HG03432 (cell line): ENCODE data around the gene ACSL5.
"Not testable (repeated sequence)": the region's sequence is repeated elsewhere in the genome, so short reads cannot be mapped to it uniquely, and the experiment has no call there.

ENCODE experiments used
- ATAC-seq: cut with Tn5 transposase; IDR thresholded peaks from one replicate; pipeline ENCODE4 v1.9.1; 2021; ENCODE audit warnings: mild to moderate bottlenecking, moderate library complexity; ENCODE audit not compliant: unreplicated experiment

Gene ACSL5

DNA sequence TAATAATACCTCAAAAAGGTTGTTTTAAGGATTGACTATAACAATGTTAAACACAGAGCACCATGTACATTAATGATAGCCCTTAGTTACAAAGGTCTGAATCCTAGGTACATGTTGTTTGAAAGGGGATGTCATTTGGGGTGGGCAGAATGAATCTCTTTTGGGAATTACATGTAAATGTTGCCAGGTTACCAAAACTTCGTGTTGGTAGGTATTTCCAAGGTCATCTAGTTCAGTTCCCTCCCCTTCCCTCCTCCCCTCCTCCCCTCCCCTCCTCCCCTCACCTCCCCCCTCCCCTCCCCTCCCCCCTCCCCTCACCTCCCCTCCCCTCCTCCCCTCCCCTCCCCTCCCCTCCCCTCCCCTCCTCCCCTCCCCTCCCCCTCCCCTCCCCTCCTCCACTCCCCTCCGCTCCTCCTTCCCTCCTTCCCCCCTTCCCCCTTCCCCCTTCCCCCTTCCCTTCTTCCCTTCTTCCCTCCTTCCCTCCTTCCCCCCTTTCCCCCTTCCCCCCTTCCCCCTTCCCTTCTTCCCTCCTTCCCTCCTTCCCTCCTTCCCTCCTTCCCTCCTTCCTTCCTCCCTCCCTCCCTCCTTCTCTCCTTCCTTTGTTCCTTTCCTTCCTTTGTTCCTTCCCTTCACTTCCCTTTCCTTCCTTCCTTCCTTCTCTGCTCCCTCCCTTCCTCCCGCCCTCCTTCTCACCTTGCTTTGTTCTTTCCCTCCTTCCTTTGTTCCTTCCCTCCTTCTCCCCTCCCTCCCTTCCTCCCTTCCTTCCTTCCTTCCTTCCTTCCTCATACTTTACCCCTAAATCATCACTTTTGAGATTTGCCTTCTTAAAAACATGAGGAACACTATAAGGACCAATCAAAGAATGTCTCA lies 81.2 kb downstream of the ACSL5 start:
- no peak for ATAC-seq

DNA sequence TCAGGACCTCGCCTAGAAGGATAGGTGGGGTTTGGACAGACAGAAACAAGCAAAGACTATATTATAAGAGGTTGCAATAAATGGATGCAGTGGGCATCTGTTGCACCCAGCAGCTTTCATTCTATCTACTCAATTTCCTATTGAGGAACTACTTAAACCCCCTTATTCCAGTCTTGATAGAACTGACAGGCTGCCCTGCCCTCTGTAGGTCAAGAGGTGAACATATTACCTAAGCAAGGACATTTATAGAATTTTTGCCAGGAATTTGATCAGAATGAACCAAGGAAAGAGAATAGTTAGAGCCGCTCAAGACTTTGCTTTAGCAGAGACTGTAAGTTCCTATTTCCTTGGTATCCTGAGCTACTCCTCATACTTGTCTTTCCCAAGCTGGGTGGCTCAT lies 82.6 kb downstream of the ACSL5 start:
- ATAC-seq = no peak

DNA sequence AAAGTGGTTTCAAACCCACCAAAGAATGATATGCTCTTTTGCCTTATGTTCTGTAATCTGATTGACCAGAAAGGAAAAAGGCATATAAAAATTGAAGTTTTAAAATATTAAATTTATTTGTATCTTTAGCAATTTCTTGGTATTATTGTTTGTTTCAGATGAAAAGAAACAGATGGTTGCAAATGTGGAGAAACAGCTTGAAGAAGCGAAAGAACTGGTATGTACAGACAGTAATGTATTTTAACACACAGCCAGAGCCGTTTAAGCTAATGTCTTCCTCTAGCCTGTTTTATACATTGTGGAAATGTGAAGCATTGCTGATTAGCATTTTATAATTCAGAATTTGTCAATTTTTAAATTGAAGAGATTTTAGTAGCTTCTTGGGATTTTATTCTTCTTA lies 86.5 kb downstream of the ACSL5 start:
- ATAC-seq = no peak

DNA sequence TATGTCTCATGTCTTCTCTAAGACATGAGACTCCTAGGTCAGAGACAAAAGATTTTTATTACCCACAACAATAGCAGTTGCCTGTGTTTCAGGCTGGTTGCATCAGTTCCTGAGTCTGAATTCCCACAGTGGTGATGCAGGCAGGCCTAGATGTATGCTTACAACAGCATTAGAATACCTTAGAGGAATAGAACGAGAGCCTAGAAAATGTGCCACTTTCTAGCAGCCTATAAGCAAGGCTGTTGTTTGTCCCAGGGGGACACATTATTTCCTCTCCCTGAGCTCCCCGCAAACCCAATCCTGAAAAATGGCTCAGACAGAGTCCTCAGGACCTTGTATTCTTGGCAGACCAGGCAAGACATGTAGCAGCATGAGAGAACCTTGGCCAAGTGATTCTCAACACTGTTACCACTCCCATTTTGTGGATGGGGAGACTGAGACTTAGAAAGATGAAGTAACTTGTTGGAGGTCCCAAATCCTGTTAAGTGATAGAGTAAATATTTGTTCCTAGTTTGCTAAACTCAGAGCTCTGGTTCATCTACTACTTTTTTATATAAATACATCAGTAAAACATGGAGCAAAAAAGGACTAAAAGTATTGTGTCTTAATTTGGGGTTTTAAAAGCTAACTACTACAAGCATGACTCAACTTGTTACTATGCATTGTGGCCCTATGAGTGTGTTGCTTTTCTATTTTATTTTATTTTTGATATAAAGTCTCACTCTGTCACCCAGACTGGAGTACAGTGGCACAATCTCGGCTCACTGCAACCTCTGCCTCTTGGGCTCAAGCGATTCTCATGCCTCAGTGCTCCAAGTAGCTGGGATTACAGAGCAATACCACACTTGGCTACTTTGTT lies 87.3 kb downstream of the ACSL5 start:
- no peak for ATAC-seq

DNA sequence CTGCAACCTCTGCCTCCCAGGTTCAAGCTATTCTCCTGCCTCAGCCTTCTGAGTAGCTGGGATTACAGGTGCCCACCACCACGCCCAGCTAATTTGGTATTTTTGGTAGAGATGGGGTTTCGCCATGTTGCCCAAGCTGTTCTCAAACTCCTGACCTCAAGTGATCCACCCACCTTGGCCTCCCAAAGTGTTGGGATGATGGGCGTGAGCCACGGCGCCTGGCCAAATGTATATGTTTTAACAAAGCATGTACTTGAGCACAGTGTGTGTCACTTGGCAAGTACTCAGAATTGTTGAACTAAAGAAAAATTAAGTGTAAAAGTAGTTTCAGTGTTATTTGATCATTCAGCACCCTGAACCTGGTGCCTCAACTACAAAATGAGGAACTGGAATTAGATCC lies 90.2 kb downstream of the ACSL5 start:
- ATAC-seq = not testable (repeated sequence)

DNA sequence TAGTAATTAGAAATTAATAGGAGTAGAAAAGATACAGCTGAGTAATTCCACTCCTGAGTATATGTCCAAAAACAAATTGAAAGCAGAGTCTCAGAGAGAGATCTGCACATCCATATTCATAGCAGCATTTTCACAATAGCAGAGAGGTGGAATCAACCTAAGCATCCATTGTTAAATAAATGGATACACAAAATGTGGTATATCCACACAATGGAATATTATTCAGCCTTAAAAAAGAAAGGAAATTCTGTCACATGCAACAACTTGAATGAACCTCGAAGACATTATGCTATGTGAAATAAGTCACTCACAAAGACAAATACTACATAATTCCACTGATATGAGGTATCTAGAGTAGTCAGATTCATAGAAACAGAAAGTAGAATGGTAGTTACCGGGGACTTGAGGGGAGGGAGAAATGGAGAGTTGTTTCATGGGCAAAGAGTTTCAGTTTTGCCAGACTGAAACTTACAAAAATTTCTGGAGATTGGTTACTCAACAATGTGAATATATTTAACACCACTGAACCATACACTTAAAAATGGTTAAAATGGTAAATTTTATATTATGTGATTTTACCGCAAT lies 91.5 kb downstream of the ACSL5 start:
- no peak for ATAC-seq

DNA sequence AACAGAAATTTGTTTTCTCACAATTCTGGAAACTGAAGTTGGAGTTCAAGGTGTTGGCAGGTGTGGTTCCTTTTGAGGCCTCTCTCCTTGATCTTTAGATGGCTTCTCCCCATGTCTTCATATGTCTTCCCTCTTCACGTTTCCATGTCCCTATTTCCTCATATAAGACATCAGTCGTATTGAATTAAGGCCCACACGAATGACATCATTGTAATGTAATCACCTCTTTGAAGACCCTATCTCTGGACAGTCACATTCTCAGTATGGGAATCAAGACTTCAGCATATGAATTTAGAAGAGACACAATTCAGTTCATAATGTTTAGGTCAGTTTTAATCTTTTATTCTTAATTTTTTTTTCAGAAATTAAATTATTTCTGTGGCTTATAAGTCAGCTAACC lies 92.9 kb downstream of the ACSL5 start:
- no peak for ATAC-seq

DNA sequence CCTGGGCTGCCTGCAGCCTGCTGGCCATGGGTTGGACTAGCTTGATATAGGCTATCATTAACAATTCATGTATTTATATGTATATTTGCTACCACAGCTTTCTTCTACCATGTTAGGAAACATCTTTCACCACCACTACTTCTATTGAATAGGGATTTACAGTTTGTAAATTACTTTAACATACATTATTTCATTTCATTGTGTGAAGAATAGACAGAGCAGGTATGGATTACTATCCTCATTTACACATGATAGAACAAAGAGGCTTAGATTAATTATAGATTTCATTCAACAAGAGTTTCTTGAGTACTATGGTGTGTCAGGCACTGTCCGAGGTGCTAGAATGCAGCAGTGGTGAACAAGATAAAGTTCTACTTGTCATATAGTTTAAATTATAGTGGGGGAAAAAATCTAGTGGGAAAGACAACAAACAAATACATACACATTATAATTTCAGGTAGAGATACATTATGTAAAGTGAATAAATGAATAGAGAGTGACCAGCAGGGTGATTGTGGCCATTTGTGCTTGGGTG lies 93.7 kb downstream of the ACSL5 start:
- ATAC-seq = no peak

DNA sequence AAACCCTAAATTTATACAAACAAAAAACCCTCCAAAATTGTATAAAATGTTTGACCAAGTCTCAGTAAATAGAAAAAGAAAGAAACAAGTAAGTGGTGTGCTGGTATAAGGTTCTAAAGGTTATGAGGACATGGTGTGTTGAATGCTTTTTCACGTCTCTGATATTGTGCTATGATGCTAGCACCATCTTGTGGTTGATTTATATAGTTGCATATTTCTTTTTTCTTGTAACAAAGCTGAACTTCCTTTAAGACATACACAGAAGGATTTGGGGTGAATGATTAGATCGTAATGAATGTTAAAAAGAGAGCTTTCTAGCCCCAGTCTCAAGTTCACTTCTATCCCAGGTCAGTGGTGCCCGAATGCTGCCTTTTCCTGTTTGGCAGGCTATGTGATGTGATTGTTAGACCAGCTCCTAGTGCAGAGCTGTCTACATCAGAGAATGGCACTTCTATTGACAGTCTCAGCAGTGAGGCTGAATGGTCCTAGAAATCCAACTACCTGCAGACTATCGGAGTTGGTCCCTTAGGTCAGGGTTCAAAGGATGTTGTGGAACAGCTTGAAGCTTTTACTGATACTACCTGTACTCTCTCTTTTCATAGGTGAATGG lies 98.1 kb downstream of the ACSL5 start:
- ATAC-seq = peak; percentile 82

DNA sequence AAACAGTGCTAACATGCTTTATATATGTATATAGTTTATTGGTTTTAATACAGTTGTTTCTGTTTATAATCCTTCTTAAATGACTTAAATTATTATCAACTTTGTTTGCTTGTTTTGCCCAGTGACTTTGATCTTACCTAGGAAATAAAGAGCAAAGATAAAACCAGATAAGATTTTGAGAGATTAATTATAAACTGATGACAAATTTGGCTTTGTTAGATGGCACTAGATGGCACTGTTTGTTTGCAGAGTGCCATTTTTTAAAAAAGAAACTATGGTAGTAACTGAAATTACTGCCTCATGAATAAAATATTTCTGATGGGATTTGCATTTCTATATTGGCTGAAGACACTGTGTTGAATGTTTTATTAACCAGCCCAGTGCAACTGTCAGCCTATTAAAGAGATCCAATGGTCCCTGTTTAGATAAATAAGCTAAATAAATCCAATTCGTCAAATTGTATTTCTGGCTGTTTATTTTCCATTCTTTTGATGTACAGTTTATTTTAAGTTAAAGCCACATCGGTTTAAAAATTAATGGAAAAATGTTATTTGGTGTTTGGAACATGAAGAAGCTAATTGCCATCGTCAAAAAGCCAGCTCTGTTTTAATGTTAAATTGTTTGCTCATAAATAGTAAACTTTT lies 101.8 kb downstream of the ACSL5 start:
- no peak for ATAC-seq
